ENCODE results near the gene FADS3. TPM values are rescaled to one million over a fixed set of nuclear protein-coding genes. Genes with fewer than 3 reads are reported as not detected.

Gene FADS3
- total RNA-seq, 1 experiment from 2014 or later = 19.7 TPM

- peaks cover 72% of the 10 kb centered on the region for H3K27me3 Mint-ChIP-seq (ENCODE audit: unreplicated experiment)
- no peaks in the 10 kb centered on the region for H3K9me3 Mint-ChIP-seq (ENCODE audit: low read depth, unreplicated experiment)
- CTCF ChIA-PET = interaction anchor here (0.6 to 0.9 kb wide), 2 partner anchors 24 to 31 kb away, joined by 3 read pairs; no protein-coding TSS in a partner anchor
- intact Hi-C loops (cut with micrococcal nuclease; ENCODE audit: unreplicated experiment) = no loop called here
- H3K4me1 Mint-ChIP-seq (ENCODE audit: low read depth, unreplicated experiment) = no peaks in the 10 kb centered on the region
- H3K36me3 Mint-ChIP-seq (ENCODE audit: insufficient read depth, unreplicated experiment) = no peaks in the 10 kb centered on the region
- H3K27ac Mint-ChIP-seq (ENCODE audit: unreplicated experiment) = no peak overlapping the region
- no peak for TF ChIP-seq CTCF (IDR thresholded peaks at IDR 0.05; ENCODE audit: unreplicated experiment)
- no peak overlapping the region for H3K4me3 Mint-ChIP-seq (ENCODE audit: low read depth, unreplicated experiment)
- DNase-seq = no peak
- no TSS peak for BruUV-seq (replicated peaks)
These were observed 37.3 kb upstream of the FADS3 start for GRCh38 chr11:61928606-61929005.

- no peaks in the 10 kb centered on the region for H3K4me1 Mint-ChIP-seq (ENCODE audit: low read depth, unreplicated experiment)
- no TSS peak for BruUV-seq (replicated peaks)
- intact Hi-C loops (cut with micrococcal nuclease; ENCODE audit: unreplicated experiment) = no loop called here
- no peak for TF ChIP-seq CTCF (IDR thresholded peaks at IDR 0.05; ENCODE audit: unreplicated experiment)
- CTCF ChIA-PET = interaction anchor here (0.6 kb wide), 1 partner anchor 303 kb away, joined by 3 read pairs; no protein-coding TSS in a partner anchor
- H3K27ac Mint-ChIP-seq (ENCODE audit: unreplicated experiment) = no peak overlapping the region
- H3K4me3 Mint-ChIP-seq (ENCODE audit: low read depth, unreplicated experiment) = no peak overlapping the region
- no peaks in the 10 kb centered on the region for H3K9me3 Mint-ChIP-seq (ENCODE audit: low read depth, unreplicated experiment)
- H3K36me3 Mint-ChIP-seq (ENCODE audit: insufficient read depth, unreplicated experiment) = no peaks in the 10 kb centered on the region
- peaks cover 72% of the 10 kb centered on the region for H3K27me3 Mint-ChIP-seq (ENCODE audit: unreplicated experiment)
- DNase-seq = no peak
These were observed 36.2 kb upstream of the FADS3 start for GRCh38 chr11:61927501-61927900.

- no peaks in the 10 kb centered on the region for H3K9me3 Mint-ChIP-seq (ENCODE audit: low read depth, unreplicated experiment)
- no TSS peak for BruUV-seq (replicated peaks)
- no peak overlapping the region for H3K4me3 Mint-ChIP-seq (ENCODE audit: low read depth, unreplicated experiment)
- DNase-seq = no peak
- H3K4me1 Mint-ChIP-seq (ENCODE audit: low read depth, unreplicated experiment) = no peaks in the 10 kb centered on the region
- intact Hi-C loops (cut with micrococcal nuclease; ENCODE audit: unreplicated experiment) = no loop called here
- CTCF ChIA-PET = no interaction called here
- no peak for TF ChIP-seq CTCF (IDR thresholded peaks at IDR 0.05; ENCODE audit: unreplicated experiment)
- H3K27ac Mint-ChIP-seq (ENCODE audit: unreplicated experiment) = no peak overlapping the region
- peaks cover 73% of the 10 kb centered on the region for H3K27me3 Mint-ChIP-seq (ENCODE audit: unreplicated experiment)
- no peaks in the 10 kb centered on the region for H3K36me3 Mint-ChIP-seq (ENCODE audit: insufficient read depth, unreplicated experiment)
These were observed 34.9 kb upstream of the FADS3 start for GRCh38 chr11:61926235-61926634.

DNA sequence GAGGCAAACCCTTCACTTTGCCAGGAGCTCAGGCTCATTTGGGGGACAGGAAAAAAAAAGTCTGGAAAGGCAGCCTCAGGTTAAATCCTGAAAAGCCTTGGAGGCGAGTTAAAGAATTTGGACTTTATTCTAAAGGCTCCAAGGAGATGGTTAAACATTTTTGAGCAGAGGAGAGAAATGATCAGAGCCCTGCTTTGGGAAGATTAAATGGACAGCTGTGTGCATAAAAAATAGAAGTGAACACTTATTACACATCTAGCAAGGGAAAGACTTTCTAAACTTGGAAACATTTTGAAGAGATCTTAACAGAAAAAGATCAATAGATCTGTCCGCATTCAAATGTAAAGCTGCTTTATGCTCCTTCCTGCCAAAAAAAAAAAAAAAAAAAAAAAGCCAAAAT lies 34.4 kb upstream of the FADS3 start:
- TF ChIP-seq CTCF (IDR thresholded peaks at IDR 0.05; ENCODE audit: unreplicated experiment) = no peak
- no TSS peak for BruUV-seq (replicated peaks)
- CTCF ChIA-PET = no interaction called here
- no peaks in the 10 kb centered on the region for H3K4me1 Mint-ChIP-seq (ENCODE audit: low read depth, unreplicated experiment)
- intact Hi-C loops (cut with micrococcal nuclease; ENCODE audit: unreplicated experiment) = no loop called here
- peaks cover 73% of the 10 kb centered on the region for H3K27me3 Mint-ChIP-seq (ENCODE audit: unreplicated experiment)
- no peak for DNase-seq
- H3K9me3 Mint-ChIP-seq (ENCODE audit: low read depth, unreplicated experiment) = no peaks in the 10 kb centered on the region
- no peaks in the 10 kb centered on the region for H3K36me3 Mint-ChIP-seq (ENCODE audit: insufficient read depth, unreplicated experiment)
- no peak overlapping the region for H3K4me3 Mint-ChIP-seq (ENCODE audit: low read depth, unreplicated experiment)
- H3K27ac Mint-ChIP-seq (ENCODE audit: unreplicated experiment) = no peak overlapping the region

Data from Calu3 (cell line).